PFSK-1 (cell line): ENCODE results near the gene ADGRF5.

Source experiments
- FOXP2 ChIP-seq: optimal IDR thresholded peaks from 2 replicates; pipeline ENCODE3; 2011; ENCODE audit warnings: borderline replicate concordance, control low read depth, inconsistent platforms; ENCODE audit not compliant: insufficient read depth; ENCODE audit errors: extremely low read length, extremely low read depth
- POLR2AphosphoS5 ChIP-seq: IDR thresholded peaks from 2 replicates; pipeline ENCODE4 v1.6.1; 2012; ENCODE audit warnings: low read depth, mild to moderate bottlenecking, control low read depth, low read length, moderate library complexity
- SIN3A ChIP-seq: IDR thresholded peaks from 2 replicates; pipeline ENCODE4 v1.6.1; 2012; ENCODE audit warnings: mild to moderate bottlenecking, low read length, moderate library complexity, borderline replicate concordance; ENCODE audit not compliant: insufficient read depth
- TAF1 ChIP-seq: IDR thresholded peaks from 2 replicates; pipeline ENCODE4 v1.6.1; 2012; ENCODE audit warnings: low read length, control low read depth, borderline replicate concordance; ENCODE audit not compliant: insufficient read depth
- TF ChIP-seq, protein P1 (sequence below), 2 experiments: IDR thresholded peaks; 2 replicates each; pipeline versions ENCODE4 v1.6.1 to v1.8.0; 2011 to 2012; ENCODE audit warnings: low read depth in 2 of 2, low read length in 2 of 2, control low read depth in 1 of 2, inconsistent platforms in 1 of 2, mild to moderate bottlenecking in 1 of 2, moderate library complexity in 1 of 2; ENCODE audit not compliant: insufficient read depth in 1 of 2

Gene ADGRF5

DNA sequence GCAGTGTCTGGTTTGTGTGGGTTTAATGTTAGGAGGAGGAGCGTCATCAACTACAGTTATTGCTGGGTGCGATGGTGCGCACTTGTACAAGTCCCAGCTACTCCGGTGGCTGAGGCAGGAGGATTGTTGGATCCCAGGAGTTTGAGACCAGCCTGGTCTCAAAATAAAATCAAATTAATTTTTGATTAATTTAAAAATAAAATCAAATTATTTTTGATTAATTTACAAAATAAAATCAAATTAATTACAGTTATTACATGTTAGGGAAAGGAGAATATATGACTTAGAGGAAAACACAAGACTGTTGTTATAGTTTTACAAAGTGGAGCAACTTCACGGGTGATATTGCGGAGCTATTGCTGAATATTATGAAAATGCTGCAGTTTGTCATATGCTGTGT, 34.7 kb upstream of the ADGRF5 start:
- TF ChIP-seq FOXP2 (no peak), SIN3A (no peak), POLR2AphosphoS5 (no peak), TAF1 (no peak)
- TF ChIP-seq, protein P1, sequence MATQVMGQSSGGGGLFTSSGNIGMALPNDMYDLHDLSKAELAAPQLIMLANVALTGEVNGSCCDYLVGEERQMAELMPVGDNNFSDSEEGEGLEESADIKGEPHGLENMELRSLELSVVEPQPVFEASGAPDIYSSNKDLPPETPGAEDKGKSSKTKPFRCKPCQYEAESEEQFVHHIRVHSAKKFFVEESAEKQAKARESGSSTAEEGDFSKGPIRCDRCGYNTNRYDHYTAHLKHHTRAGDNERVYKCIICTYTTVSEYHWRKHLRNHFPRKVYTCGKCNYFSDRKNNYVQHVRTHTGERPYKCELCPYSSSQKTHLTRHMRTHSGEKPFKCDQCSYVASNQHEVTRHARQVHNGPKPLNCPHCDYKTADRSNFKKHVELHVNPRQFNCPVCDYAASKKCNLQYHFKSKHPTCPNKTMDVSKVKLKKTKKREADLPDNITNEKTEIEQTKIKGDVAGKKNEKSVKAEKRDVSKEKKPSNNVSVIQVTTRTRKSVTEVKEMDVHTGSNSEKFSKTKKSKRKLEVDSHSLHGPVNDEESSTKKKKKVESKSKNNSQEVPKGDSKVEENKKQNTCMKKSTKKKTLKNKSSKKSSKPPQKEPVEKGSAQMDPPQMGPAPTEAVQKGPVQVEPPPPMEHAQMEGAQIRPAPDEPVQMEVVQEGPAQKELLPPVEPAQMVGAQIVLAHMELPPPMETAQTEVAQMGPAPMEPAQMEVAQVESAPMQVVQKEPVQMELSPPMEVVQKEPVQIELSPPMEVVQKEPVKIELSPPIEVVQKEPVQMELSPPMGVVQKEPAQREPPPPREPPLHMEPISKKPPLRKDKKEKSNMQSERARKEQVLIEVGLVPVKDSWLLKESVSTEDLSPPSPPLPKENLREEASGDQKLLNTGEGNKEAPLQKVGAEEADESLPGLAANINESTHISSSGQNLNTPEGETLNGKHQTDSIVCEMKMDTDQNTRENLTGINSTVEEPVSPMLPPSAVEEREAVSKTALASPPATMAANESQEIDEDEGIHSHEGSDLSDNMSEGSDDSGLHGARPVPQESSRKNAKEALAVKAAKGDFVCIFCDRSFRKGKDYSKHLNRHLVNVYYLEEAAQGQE (IDR thresholded peaks at IDR 0.05; ENCODE audit: insufficient read depth in 1 of 2, low read depth in 2 of 2, low read length in 2 of 2), result no peak

DNA sequence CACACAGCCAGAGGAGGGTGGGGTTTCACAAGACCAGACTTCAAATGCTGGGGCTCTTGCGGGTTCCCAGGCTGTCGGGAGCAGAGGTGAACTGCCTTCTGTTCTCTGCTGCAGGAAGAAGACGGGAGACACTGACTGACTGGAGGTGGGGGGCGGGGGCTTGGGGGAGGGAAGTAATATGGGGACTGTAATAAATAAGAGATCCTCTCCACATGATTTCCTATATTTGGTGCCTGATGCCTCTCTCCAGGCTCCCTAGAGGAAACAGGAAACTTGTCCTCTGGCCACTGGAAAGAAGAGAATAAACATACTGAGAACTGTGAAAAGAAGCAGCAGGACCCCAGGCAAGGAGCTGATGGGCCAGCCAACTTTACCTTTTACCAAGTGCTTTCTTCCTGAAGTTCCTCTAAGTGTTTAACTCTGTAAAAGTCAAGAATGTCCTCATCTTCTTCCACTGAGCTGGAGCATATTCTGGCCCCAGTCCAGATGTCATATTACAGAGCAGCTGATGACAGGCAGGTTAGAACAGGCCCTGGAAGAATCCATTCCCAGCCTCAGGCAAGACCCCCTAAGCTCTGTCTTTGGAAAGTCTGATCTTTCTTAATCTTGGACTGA, 33.2 kb upstream of the ADGRF5 start:
- TF ChIP-seq SIN3A (no peak), TAF1 (no peak), POLR2AphosphoS5 (no peak)
- TF ChIP-seq, protein P1 (IDR thresholded peaks at IDR 0.05; ENCODE audit: insufficient read depth in 1 of 2, low read depth in 2 of 2, low read length in 2 of 2), result no peak

DNA sequence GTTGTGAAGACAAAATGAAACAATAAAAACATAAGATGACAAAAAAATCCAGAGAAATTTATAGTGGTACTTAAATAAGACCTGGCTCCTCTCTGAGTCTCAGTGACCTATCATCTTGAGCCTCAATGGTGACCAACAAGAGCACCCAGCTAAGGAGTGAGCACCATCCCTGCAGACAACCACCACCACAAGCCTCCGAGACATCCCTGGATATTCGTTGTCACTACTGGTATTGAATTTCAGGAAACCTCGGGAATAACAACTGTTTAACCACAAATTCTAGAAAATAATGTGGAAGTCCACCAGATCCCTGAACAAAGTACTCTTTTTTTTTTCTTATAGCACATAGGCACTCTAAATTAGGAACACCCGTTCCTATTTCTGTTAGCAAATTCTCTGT, 32.2 kb upstream of the ADGRF5 start:
- TF ChIP-seq SIN3A, result no peak
- no peak for TF ChIP-seq FOXP2
- no peak for TF ChIP-seq TAF1
- TF ChIP-seq, protein P1 (IDR thresholded peaks at IDR 0.05; ENCODE audit: insufficient read depth in 1 of 2, low read depth in 2 of 2, low read length in 2 of 2), result no peak
- no peak for TF ChIP-seq POLR2AphosphoS5

DNA sequence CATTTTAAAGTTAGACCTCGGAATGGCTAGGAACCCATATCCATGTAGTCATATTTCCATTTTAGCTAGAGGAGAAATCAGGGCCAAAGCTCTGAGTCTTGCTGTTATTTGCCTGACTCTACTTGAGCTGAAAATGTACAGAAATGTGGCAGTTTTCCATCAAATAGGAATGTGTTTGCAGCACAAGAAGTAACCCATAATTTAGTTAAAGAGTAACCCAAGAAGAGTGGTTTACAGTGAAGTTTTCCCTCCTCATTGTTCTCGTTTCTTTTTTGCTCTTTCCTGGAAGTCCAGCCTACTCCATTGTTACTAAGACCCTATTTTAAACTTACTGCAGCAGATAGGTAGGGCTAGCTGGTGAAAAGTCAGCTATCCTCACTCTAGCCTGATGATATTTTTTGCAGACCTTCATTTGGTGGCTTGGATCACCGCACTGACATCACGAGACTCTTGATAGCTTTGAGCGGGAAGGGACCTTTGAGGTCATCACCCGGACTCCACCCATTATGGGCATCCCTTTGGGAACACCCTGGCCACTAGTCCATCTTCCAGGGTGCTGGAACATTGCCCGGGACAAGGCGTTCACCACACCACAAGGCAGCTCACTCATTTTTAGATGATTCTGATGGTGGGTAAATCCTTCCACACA, 28.0 kb upstream of the ADGRF5 start:
- TF ChIP-seq FOXP2 (no peak), TAF1 (no peak), SIN3A (no peak), POLR2AphosphoS5 (no peak)
- TF ChIP-seq, protein P1 (IDR thresholded peaks at IDR 0.05; ENCODE audit: insufficient read depth in 1 of 2, low read depth in 2 of 2, low read length in 2 of 2), result no peak
